Dendritic cell treated with granulocyte-macrophage colony-stimulating factor and Interleukin-4, amounts not matched to agents 40 ng/mL and 50 ng/mL, for 4 days (primary cell): ENCODE measurements around the gene COL7A1.

Source experiments
- H3K27ac Mint-ChIP-seq: one replicate; pipeline ENCODE4 v1.8.0; 2022; ENCODE audit warnings: mild to moderate bottlenecking, mixed read lengths
- H3K27me3 Mint-ChIP-seq: one replicate; pipeline ENCODE4 v1.8.0; 2022; ENCODE audit warnings: mild to moderate bottlenecking, mixed read lengths
- H3K36me3 Mint-ChIP-seq: one replicate; pipeline ENCODE4 v1.8.0; 2022; ENCODE audit warnings: low read depth, mixed read lengths
- H3K4me1 Mint-ChIP-seq: one replicate; pipeline ENCODE4 v1.8.0; 2022; ENCODE audit warnings: low read depth, mixed read lengths
- H3K4me3 Mint-ChIP-seq: one replicate; pipeline ENCODE4 v1.8.0; 2022; ENCODE audit warnings: mild to moderate bottlenecking, moderate library complexity, mixed read lengths
- H3K9me3 Mint-ChIP-seq: one replicate; pipeline ENCODE4 v1.8.0; 2022; ENCODE audit warnings: mixed read lengths
- intact Hi-C: fragments of 100-400 bp; cut with micrococcal nuclease; formaldehyde crosslinking; loops from one replicate; pipeline ENCODE4 v1.15.0; 2022

The COL7A1 gene

DNA sequence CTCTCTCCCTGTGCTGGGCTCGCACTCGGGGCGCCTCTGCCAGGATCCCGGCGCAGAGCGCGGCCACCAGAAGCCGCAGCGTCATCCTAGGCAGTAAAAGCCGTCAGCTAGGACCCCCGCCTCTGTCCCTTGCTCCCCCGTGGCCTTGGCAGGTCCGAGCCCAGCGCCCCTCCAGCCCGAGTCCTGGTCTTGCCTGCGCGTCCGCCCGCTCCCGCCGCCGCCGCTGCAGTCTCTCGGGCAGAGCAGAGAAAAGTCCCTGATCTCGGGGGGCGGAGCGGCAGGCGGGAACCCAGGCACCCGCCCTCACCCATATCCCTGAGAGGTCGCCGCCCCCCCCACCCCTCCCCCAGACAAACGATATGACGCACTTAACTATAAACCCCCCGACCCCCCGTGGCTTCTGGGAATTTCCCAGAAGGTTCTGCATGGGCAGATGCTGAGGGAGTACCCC lies at the start of gene COL7A1:
TSS of gene COL7A1 (minus strand) at position 255 of the 451 bp plus-strand sequence. CDS start at position 85, 170 bp downstream.
- H3K27me3 Mint-ChIP-seq, result peaks cover 51% of the 10 kb centered on the region
- H3K9me3 Mint-ChIP-seq, result no peaks in the 10 kb centered on the region
- intact Hi-C loops, result no loop called here
- peak within 1 kb of the TSS; percentile 33 for H3K4me3 Mint-ChIP-seq
- H3K4me1 Mint-ChIP-seq, result peaks cover 34% of the 10 kb centered on the region
- H3K27ac Mint-ChIP-seq, result peak within 1 kb of the TSS; percentile 6
- H3K36me3 Mint-ChIP-seq, result peaks cover 32% of the 10 kb centered on the region

DNA sequence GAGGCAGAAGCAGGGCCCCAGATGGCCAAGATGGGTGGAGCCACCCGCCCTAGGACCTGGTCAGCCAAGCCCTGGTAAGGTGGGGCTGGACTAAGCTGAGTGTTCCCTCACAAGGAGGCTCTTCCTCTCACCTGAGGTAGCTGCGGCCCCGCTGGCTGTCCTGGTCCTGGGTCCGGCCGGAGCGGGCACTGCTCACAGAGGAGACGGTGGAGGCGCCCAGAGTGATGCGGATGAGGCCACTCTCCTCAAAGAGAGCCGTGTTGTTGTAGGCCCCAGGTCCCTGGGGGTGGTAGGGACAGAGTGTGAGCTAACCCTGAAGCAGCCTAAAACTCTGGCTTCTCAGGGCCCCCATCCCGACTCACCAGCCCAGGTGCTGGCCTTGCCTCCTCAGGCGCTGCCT lies 47.5 kb upstream of the COL7A1 start:
- peaks cover 13% of the 10 kb centered on the region for H3K36me3 Mint-ChIP-seq
- H3K4me3 Mint-ChIP-seq, result no peak overlapping the region
- no peak overlapping the region for H3K27ac Mint-ChIP-seq
- H3K9me3 Mint-ChIP-seq, result no peaks in the 10 kb centered on the region
- intact Hi-C loops, result no loop called here
- no peaks in the 10 kb centered on the region for H3K4me1 Mint-ChIP-seq
- peaks cover 2% of the 10 kb centered on the region for H3K27me3 Mint-ChIP-seq

DNA sequence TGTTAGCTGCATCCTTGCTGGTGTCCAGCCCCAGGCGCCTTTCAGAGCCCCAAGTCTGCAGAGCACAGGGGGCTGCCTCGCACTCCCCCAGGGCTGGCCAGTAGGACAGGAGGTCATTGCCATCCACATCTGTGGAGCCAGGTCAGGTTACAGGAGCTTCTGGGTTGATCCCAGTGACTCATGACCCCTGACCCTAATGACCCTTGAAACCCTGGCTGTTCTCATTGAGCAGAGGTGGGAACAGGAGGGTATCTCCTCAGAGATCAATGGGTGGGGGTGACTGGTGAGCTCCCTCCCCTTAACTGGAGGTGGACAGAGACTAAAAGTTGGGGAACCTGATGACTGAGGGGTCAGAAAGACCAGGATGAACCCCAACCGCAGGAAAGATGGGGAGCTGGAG lies 46.3 kb upstream of the COL7A1 start:
- peaks cover 3% of the 10 kb centered on the region for H3K27me3 Mint-ChIP-seq
- peaks cover 2% of the 10 kb centered on the region for H3K4me1 Mint-ChIP-seq
- no peak overlapping the region for H3K27ac Mint-ChIP-seq
- intact Hi-C loops, result no loop called here
- H3K4me3 Mint-ChIP-seq, result no peak overlapping the region
- no peaks in the 10 kb centered on the region for H3K9me3 Mint-ChIP-seq
- peaks cover 13% of the 10 kb centered on the region for H3K36me3 Mint-ChIP-seq

DNA sequence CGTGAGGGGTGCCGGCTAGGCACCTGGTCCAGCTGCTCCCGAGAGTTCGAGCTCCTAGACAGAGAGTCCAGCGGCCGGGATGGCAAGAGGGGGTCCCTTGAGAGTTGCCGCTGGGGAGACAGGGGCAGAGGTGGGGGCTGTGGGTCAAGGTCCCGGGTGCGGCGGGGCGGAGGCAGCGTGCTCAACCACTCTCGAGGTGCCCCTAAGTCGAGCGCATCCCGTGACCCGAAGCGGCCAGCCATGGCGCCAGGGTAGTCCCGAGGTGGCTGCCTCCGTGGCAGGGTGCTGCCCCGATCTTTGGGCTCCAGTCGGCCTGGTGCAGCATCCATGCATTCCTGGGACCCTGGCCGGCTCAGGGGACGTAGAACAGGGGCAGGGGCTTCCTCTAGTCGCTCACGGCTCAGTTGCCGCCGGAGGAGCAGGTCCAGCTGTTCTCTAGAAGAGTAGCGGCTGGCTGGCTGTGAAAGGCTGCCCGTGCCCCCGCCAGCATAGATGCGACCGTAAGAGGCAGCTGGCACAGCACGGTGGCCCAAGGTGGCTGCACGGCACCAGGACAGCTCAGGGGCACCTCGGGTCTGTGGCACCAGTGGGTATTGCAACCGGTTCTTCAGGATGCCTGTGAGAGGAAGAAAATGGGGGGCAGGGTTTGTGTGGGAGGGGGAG lies 44.9 kb upstream of the COL7A1 start:
- H3K4me3 Mint-ChIP-seq, result no peak overlapping the region
- H3K36me3 Mint-ChIP-seq, result peaks cover 13% of the 10 kb centered on the region
- peaks cover 3% of the 10 kb centered on the region for H3K27me3 Mint-ChIP-seq
- intact Hi-C loops, result loop anchor here (5.0 kb wide), 1 partner anchor 83 kb away; the partner anchor contains the start of gene PFKFB4
- H3K9me3 Mint-ChIP-seq, result no peaks in the 10 kb centered on the region
- no peak overlapping the region for H3K27ac Mint-ChIP-seq
- H3K4me1 Mint-ChIP-seq, result peaks cover 12% of the 10 kb centered on the region

DNA sequence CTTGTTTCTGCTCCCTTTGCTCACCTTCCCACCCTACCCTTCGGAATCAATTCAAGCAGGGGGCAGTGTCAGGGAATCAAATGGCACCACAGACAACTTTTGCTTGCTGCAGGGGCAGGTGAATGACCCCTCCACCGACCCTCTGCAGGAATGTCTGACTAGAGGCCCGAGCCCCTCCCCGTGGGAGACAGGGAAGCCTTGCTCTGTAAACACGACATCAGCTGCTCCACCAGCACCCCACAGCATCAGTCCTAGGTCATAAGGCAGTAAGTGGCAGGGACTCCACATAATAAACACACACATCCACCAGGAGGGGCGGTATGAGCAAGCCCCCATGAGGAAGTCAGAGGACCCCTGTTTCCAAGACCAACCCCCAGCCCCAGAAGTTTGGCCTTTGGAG lies 42.2 kb upstream of the COL7A1 start:
- Mint-ChIP-seq H3K9me3 (no peaks in the 10 kb centered on the region), H3K36me3 (peaks cover 27% of the 10 kb centered on the region), H3K27ac (no peak overlapping the region), H3K27me3 (peaks cover 3% of the 10 kb centered on the region), H3K4me1 (peaks cover 34% of the 10 kb centered on the region), H3K4me3 (no peak overlapping the region)
- intact Hi-C loops, result loop anchor here (5.0 kb wide), 1 partner anchor 80 kb away; the partner anchor contains the start of gene PFKFB4

DNA sequence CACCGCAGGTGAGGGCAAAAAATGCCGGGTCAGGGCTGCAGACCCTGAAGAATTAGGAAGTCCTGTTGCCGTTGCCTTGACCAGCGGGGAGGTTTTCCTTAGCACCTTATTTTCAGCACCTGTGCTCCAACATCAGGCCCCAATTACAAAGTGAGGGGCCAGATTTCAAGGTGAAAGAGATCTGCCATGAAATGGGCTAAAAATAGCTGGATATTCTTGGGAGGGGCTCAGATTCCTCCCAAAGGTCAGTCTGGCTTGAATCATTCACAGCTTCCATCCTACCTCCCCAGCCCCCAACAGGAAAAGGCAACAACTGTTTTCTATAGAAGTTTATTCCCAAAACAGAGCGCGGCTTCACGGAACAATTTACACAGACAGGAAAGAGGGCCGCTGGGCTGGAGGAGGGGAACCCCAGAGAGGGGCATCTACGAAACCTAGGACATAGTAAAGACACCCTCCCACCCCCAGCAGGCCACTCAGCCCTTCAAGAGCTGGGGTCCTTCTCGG lies 41.1 kb upstream of the COL7A1 start:
- Mint-ChIP-seq H3K9me3 (no peaks in the 10 kb centered on the region), H3K27ac (peak overlapping the region; percentile 86), H3K27me3 (peaks cover 3% of the 10 kb centered on the region), H3K4me3 (peak overlapping the region; percentile 88), H3K36me3 (peaks cover 31% of the 10 kb centered on the region), H3K4me1 (peaks cover 40% of the 10 kb centered on the region)
- intact Hi-C loops, result loop anchor here (5.0 kb wide), 1 partner anchor 79 kb away; the partner anchor contains the start of gene PFKFB4

DNA sequence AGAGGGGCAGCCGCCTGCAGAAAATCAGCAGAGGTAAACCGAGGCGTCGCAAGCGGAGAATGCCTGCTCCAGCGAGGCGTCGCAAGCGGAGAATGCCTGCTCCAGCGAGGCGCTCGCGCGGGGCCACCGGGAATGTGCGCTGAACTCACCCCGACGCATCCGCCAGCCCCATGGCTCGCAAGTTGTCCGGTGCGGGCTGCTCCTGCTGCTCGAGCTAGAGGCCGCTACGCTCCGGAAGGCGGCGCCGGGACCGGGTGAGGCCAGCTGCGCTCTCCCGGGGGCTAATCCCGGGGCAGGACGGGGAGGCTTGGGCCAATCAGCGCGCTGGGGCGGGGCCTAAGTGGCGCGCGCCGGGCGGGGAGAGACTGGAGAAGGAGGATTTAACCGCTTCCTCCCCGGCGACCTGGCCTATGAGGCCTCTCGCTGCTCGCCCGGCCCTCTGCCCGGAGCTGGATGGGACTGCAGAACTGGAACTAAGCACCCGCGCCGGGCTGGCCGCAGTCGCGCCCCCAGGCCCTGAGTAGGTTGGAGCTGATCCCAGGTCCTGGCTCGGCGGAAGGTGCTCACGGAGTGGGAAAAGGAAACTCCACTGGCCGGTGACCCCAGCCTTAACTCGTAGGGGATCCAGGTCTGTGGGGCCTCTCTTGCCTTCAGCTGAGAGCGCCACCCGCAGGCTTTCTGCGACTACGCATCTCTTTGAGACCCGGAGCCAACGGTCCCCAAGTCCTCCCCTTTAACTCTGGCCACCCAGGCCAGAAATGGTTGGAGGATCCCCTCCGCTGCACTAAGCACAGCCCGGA lies 40.3 kb upstream of the COL7A1 start, which contains the start of gene SLC26A6:
TSS of gene SLC26A6 (minus strand) at position 240 of the 800 bp plus-strand sequence. CDS start at position 172, 68 bp downstream.
- H3K27ac Mint-ChIP-seq, result peak within 1 kb of the TSS; percentile 86
- peaks cover 40% of the 10 kb centered on the region for H3K4me1 Mint-ChIP-seq
- H3K27me3 Mint-ChIP-seq, result peaks cover 3% of the 10 kb centered on the region
- peak within 1 kb of the TSS; percentile 88 for H3K4me3 Mint-ChIP-seq
- intact Hi-C loops, result loop anchor here (1.0 to 5.0 kb wide), 3 partner anchors 26 to 78 kb away; partner anchors contain the start of genes NCKIPSD, PFKFB4 and UQCRC1
- H3K36me3 Mint-ChIP-seq, result peaks cover 39% of the 10 kb centered on the region
- H3K9me3 Mint-ChIP-seq, result no peaks in the 10 kb centered on the region

DNA sequence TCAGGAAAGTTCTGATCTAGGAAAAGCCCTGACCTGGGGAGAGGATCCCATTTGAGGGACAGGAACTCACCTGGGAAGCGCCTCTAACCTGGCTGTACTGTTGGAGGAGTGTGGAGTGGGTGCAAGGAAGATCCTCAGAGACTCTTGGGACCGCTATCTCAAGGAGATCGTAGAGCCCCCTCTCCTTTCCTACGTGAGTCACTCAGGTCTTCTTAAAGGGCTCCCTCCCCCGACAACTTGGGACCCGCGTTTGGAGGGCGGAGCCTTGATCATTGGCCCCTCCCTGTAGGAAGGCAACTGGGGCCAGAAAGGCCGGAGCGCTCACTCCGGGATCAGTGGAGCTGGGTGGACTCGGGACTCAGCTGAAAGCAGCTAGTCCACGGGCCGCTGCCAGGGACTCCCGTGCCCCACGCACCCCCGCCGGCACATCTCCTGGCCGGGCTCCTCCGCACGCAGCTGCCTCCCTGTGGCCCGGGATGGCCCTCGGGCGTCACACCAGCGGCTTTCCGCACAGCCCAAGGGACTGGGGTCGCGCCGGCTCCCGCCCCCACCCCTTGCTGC lies 39.6 kb upstream of the COL7A1 start:
- H3K9me3 Mint-ChIP-seq, result no peaks in the 10 kb centered on the region
- H3K4me1 Mint-ChIP-seq, result peaks cover 40% of the 10 kb centered on the region
- intact Hi-C loops, result loop anchor here (1.0 to 5.0 kb wide), 3 partner anchors 25 to 77 kb away; partner anchors contain the start of genes NCKIPSD, PFKFB4 and UQCRC1
- peaks cover 3% of the 10 kb centered on the region for H3K27me3 Mint-ChIP-seq
- peaks cover 45% of the 10 kb centered on the region for H3K36me3 Mint-ChIP-seq
- H3K4me3 Mint-ChIP-seq, result peak overlapping the region; percentile 88
- peak overlapping the region; percentile 86 for H3K27ac Mint-ChIP-seq

DNA sequence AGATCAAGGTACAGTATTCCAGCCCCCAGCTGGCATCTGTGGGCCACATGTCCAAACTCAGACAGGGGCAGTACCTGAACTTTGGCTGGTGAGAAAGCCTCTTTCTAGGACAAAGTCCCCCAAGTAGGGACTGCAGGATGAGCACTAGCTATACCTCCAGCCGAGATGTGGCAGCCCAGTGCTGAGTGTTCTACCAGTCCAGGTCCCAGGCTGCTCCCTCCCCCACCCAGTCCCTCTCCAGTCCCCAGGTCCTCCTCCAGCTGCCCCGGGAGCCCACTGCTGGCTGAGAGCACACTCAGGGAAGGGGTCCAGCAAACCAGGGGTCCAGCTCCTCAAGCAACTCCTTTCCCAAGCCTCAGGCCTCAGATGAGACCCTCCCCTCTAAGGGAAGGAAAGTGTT lies 38.6 kb upstream of the COL7A1 start:
- Mint-ChIP-seq H3K9me3 (no peaks in the 10 kb centered on the region), H3K4me3 (no peak overlapping the region), H3K27me3 (peaks cover 1% of the 10 kb centered on the region), H3K27ac (no peak overlapping the region), H3K4me1 (peaks cover 40% of the 10 kb centered on the region), H3K36me3 (peaks cover 49% of the 10 kb centered on the region)
- intact Hi-C loops, result no loop called here

DNA sequence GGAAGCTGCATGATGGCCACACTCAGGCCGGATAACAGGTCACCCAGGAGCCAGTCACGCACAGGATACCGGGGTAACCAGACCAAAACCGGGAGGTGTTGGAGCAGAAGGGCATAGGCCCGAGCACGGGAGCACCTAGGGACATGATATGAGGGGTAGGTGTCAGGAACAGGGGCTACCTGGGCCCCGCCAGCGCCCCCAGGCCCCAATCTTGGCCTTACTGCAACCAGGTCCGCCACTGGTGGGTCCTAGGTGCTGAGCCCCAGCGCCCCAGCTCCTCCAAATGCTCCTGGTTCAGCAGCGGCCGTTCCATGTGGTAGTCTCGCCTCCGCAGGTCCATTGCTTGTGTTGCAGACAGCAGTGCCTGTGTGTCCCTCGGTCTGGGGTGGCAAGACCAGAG lies 38.1 kb upstream of the COL7A1 start:
- Mint-ChIP-seq H3K4me3 (no peak overlapping the region), H3K36me3 (peaks cover 54% of the 10 kb centered on the region), H3K9me3 (no peaks in the 10 kb centered on the region), H3K27ac (no peak overlapping the region), H3K27me3 (peaks cover 1% of the 10 kb centered on the region), H3K4me1 (peaks cover 40% of the 10 kb centered on the region)
- intact Hi-C loops, result no loop called here

DNA sequence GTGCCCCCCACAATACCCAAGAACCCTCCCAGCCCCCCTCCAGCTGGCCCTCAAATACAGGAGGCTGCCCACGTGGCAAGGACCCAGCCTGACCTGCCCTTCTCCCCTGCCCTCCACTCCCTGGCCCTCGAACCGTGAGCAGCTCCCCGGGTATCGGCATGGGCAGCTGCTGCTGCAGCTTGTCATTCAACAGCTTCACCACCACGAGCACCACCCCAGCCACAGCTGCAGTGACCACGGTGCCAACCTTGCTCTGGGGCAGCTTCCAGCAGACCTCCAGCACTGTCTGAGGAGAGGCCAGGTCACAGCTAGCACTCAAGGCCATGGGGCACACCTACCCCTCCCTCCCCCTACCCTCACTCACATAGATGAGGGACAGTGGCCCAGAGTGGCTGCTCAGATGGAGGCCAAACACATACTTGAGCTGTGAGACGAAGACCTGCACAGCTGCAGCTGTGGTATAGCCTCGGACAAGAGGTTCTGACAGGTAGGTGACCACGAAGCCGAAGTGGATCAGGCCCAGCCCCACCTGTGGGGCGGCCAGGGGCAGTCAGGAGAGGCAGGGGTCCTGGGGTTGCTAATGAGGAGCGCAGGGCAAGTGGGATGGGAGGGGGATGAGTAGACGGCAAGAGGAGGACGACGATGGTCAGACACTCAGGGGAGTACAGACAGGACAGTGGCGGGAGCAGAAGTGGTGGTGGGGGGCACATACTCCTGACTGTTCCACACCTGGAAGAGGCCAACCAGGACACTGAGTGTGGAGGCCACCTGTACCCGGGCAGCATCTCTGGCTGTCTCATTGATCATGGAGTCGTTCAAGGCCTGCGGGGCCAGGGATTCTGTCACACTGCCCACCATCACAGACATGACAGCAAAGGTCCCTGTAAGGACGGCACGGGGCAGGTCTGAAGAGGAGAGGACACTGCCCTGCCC lies 36.7 kb upstream of the COL7A1 start:
- peaks cover 69% of the 10 kb centered on the region for H3K36me3 Mint-ChIP-seq

DNA sequence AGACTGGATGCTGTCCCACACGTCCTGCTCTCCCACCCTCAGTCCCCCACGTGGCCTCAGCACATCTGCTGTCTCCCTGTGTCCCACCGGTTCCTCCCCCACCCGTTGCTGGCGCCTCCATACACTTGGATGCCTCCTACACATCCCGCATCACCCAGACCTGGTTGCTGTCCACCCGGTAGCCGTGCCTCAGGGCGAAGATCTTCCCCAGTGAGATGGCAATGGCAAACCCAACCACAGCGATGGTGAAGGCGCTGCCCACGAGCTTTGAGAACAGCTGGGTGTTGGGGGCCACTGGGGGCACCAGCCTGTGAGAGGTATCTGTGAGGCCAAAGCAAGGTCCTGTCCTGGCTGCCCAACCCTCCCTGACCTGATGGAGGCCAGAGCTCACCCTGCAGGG lies 35.7 kb upstream of the COL7A1 start:
- peaks cover 79% of the 10 kb centered on the region for H3K36me3 Mint-ChIP-seq
- intact Hi-C loops, result no loop called here
- no peak overlapping the region for H3K4me3 Mint-ChIP-seq
- H3K27ac Mint-ChIP-seq, result no peak overlapping the region
- no peaks in the 10 kb centered on the region for H3K27me3 Mint-ChIP-seq
- peaks cover 32% of the 10 kb centered on the region for H3K4me1 Mint-ChIP-seq
- no peaks in the 10 kb centered on the region for H3K9me3 Mint-ChIP-seq

More for the DNA sequence above, 36.7 kb upstream of the COL7A1 start:
- Mint-ChIP-seq H3K27me3 (no peaks in the 10 kb centered on the region), H3K9me3 (no peaks in the 10 kb centered on the region), H3K4me3 (no peak overlapping the region), H3K4me1 (peaks cover 40% of the 10 kb centered on the region), H3K27ac (no peak overlapping the region)
- intact Hi-C loops, result no loop called here

DNA sequence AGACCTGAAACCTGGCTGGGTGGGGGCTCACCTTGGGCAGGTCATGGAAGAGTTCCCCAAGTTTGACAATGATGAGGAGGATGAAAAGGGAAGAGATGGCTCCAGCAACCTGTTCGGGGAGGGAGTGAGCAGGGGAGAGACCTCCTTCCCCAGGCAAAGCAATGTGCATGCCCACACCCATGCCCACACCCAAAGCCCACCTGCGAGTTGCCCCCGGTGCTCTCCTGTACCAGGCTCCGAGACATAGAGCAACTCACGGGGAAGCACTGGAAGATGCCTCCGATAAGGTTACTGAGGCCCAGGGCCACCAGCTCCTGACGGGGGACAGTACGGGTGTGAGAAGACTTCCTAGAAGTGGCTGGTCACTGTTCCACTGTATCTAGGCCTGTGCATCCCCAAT lies 35.3 kb upstream of the COL7A1 start:
- intact Hi-C loops, result no loop called here
- no peak overlapping the region for H3K4me3 Mint-ChIP-seq
- peaks cover 83% of the 10 kb centered on the region for H3K36me3 Mint-ChIP-seq
- H3K27ac Mint-ChIP-seq, result no peak overlapping the region
- H3K4me1 Mint-ChIP-seq, result peaks cover 28% of the 10 kb centered on the region
- H3K9me3 Mint-ChIP-seq, result no peaks in the 10 kb centered on the region
- no peaks in the 10 kb centered on the region for H3K27me3 Mint-ChIP-seq
